DMS114 treated with DMSO at 0.1 percent for 48 hours (cell line): ENCODE results near the gene SC5D.

Experiments used
- DNase-seq: peaks from one replicate; lab custom pipeline; 2025; ENCODE audit not compliant: unreplicated experiment; lab: John Stamatoyannopoulos, UW

SC5D gene

DNA sequence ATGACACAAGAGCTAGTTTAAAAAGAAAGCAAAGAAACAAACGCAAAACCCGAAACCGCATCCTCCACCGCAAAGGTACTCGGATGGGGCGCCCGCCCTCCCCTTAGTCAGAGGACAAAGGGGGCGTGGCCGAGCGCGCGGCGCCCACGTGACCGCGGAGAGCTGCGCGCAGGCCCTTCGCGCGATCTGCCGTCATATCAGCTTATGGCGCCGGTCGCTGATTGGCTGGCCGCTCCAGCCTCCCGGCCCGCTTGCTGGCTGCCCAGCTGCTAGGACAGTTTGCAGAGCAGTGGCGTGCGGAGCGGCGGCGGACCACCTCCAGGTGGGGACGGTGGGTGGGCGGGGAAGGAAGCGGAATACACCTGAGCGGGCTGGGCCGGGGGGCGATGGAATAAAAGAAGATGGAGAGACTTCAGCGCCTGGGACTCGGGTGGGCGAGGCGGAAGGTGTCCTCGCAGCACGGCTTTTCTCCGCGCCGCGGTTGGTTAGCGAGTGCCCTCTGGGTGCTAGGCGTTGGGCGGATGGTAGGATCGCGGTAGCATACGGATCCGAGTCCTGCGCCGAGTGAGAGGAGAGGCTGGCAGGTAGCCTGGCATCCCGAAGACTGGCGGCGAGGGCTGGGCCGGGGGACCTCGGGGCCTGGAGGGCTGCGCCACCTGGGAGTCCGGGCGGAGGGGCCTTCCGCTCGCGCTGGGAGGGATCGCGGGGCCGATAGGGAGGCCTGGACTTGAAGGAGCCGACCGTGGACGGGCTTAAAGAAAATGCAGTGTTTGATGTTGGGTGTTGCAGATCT, at the start of gene SC5D:
SC5D (plus strand) TSS at position 277 of the 793 bp plus-strand sequence. CDS start 10,605 bp downstream, outside the sequence.
- DNase-seq = peak; percentile 46

- DNase-seq = no peak
These were observed 47.7 kb upstream of the SC5D start for GRCh38 chr11:121244884-121245283.

DNA sequence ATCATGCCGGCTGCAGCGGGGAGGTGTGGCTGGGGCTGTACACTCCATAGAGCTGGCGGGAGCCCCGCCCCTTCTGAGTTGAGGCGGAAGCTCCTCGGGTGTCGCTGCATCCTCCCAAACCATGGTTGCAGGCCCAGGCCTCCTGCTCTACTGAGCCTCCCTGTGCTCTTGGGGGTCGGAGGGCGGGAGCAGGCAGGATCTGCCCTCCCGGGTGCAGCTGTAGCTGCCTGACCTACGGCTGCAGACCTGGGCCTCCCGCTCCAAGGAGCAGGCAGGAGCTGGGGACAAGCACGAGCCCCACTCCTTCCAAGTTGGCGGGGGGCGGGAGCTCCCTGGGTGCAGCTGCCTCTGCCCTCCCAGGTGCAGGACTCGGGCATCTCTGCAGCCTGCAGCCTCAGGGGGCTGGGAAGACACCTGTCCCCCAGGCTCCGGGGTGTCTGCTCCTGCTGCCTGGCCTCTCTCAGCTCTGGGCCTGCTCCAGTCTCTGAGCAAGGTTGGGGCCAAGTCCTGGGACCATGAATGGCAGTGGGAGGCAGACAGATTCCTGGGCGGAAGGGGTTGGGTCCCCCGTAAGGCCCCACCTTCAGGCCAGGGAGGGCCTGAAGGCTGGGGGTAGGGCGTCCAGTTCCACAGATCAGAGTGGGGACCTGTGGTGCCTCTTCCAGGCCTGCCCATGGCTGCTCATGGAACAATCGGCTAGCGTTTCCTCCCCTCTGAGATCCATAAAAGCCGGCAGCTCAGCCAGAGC, 46.4 kb upstream of the SC5D start:
- no peak for DNase-seq

DNA sequence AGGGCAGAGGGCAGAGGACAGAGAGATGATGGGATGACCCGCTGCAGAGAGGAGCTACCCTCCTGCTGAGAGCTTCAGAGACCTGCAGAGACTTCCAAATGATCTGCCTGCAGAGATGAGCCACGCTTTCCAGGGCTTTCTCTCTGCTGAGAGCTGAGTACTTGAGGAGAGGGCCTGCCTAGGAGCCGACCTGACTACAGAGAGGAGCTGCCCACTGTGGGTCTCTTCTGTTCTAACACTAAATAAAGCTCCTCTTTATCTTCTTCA, 45.9 kb upstream of the SC5D start:
- no peak for DNase-seq

DNA sequence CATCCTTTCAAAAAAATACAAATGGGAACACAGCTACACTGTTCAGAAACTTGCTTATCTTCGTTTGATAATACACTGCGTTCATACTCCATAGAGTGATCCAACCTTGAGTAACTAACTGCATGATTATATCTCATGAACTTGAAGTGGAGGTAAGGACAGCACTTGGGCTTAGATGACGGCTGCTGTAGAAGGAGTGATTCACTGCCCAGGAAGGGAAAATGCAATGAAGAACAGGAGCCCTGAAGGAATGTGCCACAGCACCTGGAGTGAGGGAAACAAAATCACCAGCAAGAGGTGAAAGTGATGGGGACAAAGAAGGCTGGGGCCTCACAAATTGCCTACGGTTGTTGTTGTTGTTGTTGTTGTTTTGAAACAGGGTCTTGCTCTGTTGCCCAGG, 44.1 kb upstream of the SC5D start:
- DNase-seq = no peak

DNA sequence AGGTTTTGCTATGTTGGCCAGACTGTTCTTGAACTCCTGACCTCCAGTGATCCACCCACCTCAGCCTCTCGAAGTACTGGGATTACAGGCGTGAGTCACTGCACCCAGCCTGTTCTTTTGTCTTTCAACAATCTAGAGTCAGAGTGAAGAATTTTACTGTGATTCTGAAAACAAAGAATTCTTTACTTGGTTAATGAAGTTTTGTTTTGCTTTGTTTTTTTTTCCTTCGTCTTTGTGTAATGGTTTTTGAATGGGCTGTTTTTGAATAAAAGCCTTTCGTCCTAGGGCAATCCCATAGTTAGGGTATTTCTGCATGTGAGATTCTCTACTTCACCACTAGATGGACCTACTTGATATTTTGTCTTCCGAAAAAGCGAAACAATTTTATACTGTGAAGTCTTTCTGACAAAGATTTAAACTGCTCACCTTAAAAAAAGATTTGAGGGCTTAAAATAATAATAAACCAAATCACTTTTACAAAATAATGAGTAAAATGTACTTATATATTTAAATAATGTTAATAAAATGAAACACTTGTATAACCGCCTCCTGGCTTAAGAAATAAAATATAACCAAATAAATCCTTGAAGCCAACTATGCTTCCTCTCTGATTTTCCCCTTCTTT, 43.4 kb upstream of the SC5D start:
- DNase-seq = peak; percentile 7

GRCh38 chr11:121250843-121251242, 41.7 kb upstream of the SC5D start:
- no peak for DNase-seq

DNA sequence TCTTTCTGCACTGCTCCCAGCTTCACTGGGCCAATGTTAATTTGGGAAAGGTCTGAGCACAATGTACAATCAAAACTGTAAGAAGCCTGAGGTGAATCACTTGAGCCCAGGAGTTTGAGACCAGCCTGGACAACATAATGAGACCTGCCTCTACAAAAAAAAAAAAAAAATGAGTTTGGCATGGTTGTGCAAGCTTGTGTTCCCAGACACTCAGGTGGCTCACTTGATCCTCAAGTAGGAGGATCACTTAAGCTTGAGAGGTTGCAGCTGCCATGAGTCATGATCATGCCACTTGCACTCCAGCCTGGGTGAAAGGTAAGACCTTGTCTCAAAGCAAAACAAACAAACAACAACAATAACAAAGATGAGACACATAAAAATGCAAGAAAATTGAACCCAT, 38.6 kb upstream of the SC5D start:
- DNase-seq = no peak

DNA sequence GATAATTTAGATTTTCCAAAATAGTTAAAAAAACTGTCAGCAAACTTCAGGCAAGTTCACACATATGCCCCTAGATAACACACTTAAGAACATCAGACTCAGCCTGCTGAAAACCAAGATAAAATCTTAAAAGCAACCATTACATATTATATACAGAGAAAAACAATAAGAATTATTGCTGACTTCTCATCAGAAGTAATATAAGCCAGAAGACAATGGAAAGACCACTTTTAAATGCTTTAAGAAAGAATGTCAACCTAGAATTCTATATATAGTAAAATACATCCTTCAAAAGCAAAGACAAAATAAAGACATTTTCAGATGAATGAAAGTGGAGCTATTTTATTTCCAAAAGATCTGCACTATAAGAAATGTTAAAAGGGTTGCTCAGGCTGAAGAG, 37.8 kb upstream of the SC5D start:
- DNase-seq = no peak

- no peak for DNase-seq
These were observed 37.0 kb upstream of the SC5D start for GRCh38 chr11:121255473-121256125.

DNA sequence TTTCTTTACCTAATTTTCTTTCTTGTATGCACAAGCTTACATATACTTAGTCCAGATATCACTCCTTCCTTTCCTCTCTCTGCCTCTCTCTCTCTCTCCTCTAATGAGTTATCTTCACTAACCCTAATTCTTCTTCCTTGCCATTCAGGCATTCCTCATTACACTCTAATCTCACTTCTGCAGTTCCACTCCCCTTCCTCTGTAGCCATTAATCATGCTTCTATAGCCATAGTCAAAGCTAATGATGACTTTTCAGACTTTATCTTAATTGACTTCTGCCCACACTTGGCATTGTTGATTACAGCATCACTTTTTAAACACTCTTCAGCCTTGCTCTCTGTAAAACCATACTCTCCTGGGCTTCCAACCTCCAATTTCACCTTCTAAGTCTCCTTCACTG, 35.3 kb upstream of the SC5D start:
- DNase-seq = no peak

DNA sequence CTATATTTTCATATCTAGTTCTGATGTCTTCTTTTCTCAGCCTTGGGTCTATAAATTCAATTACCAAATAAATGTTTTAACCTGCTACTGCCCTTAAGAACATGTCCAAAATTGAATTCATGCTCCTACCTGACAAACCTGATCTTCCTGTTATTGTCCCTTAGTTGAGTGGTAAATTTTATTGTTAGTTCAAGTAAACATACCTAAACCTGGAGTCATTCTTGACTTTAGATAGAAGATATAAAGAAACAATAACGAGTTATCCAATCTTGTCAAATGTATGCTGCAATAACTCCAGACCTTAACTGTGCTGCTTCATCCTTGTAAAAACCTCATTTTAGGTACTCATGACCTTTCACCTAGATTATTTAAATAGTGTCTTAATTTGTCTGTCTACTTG, 34.6 kb upstream of the SC5D start:
- no peak for DNase-seq

DNA sequence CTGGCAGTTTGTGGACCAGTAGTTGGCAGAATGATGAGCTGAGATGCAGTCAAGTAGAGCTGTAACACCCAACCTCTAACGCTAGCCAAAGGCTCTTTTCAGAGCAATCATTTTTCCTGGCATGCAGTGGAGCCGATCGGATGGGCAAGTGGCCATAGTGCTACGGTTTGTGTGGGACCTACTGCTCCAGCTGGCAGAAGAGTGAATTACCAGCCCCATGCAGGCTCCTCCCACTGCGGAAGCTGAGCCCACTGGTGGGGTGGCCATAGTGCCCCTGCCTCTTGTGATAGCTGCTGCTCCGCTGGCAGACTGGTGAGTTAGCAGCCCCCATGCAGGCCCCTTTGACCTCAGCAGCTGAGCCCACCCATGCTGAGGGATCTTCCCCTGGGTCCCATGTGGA, 27.0 kb upstream of the SC5D start:
- no peak for DNase-seq

DNA sequence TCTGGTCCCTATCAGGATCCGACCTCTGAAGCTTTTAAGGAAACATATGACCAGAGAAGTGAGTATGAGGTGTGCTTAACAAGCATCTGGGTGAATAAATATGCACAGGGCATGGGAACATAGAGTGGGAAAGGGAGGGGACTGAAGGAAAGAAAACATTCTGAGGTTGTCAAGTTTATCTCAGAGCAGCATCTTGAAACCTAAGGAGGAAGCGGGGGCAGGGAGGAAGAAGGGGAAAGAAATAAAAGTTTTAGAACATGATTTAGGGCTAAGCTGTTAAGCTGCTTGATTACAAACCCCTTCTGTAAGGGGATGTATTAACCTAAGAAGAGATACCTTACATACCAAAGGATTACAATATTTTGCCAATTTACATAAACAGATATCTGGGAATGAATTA, 24.0 kb upstream of the SC5D start:
- DNase-seq = no peak

DNA sequence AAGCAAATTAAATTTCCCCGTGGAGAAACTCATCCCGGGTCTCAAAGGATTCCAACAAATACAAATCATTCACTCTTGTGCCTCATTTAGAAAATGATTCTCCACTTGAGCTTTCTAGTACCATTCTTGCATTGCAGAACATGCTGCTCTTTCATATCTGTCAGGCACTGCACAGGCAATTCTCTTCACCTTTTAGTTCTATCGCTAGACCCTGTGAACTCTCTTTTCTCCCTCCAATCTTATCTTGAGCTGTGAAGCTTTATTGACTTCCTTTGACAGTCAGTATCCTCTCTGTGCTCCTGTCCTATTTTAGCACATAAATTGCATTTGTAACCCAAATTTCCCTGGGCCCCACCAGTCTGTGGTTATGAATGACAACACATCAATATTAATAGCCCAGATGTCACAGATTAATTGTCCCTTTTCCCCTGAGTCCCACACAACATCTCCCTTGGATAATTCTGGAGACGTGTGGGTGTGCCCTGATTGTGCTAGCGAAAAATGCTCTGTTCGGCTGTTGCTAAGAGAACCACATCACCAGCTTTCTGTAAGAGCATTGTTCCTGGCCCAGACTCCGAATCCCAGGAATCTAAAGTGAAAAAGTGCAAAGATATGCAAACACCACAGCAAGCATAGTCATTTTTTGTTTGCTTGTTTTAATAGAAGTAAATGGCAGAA, 22.4 kb upstream of the SC5D start:
- no peak for DNase-seq

GRCh38 chr11:121274332-121274991, 18.1 kb upstream of the SC5D start:
- no peak for DNase-seq

DNA sequence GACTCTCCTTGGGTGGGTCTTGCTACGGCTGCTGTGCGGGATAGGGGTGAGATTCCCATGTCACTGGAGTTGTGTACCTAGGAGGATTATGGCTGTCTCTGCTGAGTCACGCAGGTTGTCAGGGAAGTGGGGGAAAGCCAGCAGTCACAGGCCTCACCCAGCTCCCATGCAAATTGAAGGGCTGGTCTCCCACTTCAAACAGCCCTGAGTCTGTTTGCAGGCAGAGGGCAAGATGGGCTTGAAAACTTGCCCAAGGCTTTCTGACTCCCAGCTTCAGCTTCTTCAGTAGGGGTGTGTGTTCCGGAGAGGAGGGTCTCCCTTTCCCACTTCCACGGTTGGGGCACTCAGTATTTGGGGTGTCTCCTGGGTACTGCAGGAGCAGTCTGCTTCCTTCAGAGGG, 10.9 kb upstream of the SC5D start:
- no peak for DNase-seq

DNA sequence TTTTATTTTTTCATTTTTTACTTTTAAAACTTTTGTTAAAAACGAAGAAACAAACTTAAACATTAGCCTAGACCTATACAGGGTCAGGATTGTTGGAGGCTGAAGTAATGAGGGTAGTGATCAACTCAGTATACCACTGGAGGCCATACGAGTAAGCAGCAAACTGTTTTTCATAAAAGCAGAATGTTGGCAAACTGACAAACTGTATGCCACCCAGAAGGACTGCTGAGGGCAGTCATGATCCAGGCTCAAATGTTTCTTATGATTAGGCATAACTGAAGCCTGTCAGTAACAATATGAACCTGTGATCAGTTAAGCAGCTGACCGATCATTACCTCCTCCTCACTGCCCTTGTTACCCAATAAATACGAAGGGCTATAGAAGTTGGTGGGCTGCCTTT, 10.2 kb upstream of the SC5D start:
- DNase-seq = no peak

- no peak for DNase-seq
These were observed 9.6 kb upstream of the SC5D start for GRCh38 chr11:121282886-121283502.

GRCh38 chr11:121291319-121291718, 1.3 kb upstream of the SC5D start:
- DNase-seq = no peak
